NCI-H82 (cell line): ENCODE data around the gene GTF2A2.

Experiments
- DNase-seq: peaks from one replicate; lab custom pipeline; 2025; lab: John Stamatoyannopoulos, UW

The GTF2A2 gene

GRCh38 chr15:59605994-59606393 is 51.3 kb downstream of the GTF2A2 start:
- no peak for DNase-seq

- DNase-seq, result no peak
Observed at GRCh38 chr15:59598461-59598860, 58.9 kb downstream of the GTF2A2 start.

- no peak for DNase-seq
Observed at GRCh38 chr15:59596640-59597039, 60.7 kb downstream of the GTF2A2 start.

GRCh38 chr15:59595434-59595915 is 61.8 kb downstream of the GTF2A2 start:
- DNase-seq, result no peak

- DNase-seq, result no peak
Observed at GRCh38 chr15:59594991-59595390, 62.3 kb downstream of the GTF2A2 start.

- no peak for DNase-seq
Observed at GRCh38 chr15:59594493-59594942, 62.8 kb downstream of the GTF2A2 start.

- no peak for DNase-seq
Observed at GRCh38 chr15:59591356-59591755, 66.0 kb downstream of the GTF2A2 start.

- no peak for DNase-seq
Observed at GRCh38 chr15:59590027-59590426, 67.3 kb downstream of the GTF2A2 start.
